Hepatocyte (in vitro differentiated cells): ENCODE data around the gene SPEG.

Experiments used
- CTCF ChIP-seq: fragments of 200-600 bp; sonication (generic); IDR thresholded peaks from 2 replicates; pipeline ENCODE4 v1.5.1; 2016; ENCODE audit warnings: antibody characterized with exemption, mild to moderate bottlenecking; ENCODE audit not compliant: poor library complexity
- EZH2phosphoT487 ChIP-seq: fragments of 200-600 bp; sonication (generic); IDR thresholded peaks from one replicate; pipeline ENCODE4 v1.6.1; 2018; ENCODE audit warnings: antibody characterized with exemption, mild to moderate bottlenecking, low read depth, moderate library complexity; ENCODE audit not compliant: unreplicated experiment, severe bottlenecking

GRCh38 chr2:219536967-219537366 lies 102.3 kb downstream of the SPEG start:
- TF ChIP-seq EZH2phosphoT487: no peak
- TF ChIP-seq CTCF: no peak
